DMS53 treated with DMSO at 0.1 percent for 48 hours (cell line): ENCODE measurements around the gene ADGRD1.
A peak's percentile ranks its signal among the peaks of the same experiment; 100 is the strongest.

ENCODE experiments used
- DNase-seq: peaks from one replicate; lab custom pipeline; 2025; ENCODE audit not compliant: unreplicated experiment; lab: John Stamatoyannopoulos, UW

Gene ADGRD1

GRCh38 chr12:131038961-131039950 lies 85.5 kb downstream of the ADGRD1 start:
- no peak for DNase-seq

- DNase-seq, result peak; percentile 27
These were observed 86.8 kb downstream of the ADGRD1 start for GRCh38 chr12:131040491-131040890.

- DNase-seq, result peak; percentile 92
These were observed 87.7 kb downstream of the ADGRD1 start for GRCh38 chr12:131041216-131041967.

GRCh38 chr12:131041968-131042833 lies 88.5 kb downstream of the ADGRD1 start:
- DNase-seq, result no peak

GRCh38 chr12:131042834-131043245 lies 89.1 kb downstream of the ADGRD1 start:
- DNase-seq, result no peak

GRCh38 chr12:131043401-131043871 lies 89.7 kb downstream of the ADGRD1 start:
- DNase-seq, result no peak

- no peak for DNase-seq
These were observed 90.4 kb downstream of the ADGRD1 start for GRCh38 chr12:131044136-131044535.

- no peak for DNase-seq
These were observed 91.2 kb downstream of the ADGRD1 start for GRCh38 chr12:131044760-131045381.

- DNase-seq, result no peak
These were observed 92.2 kb downstream of the ADGRD1 start for GRCh38 chr12:131045705-131046460.

GRCh38 chr12:131046813-131047788 lies 93.4 kb downstream of the ADGRD1 start:
- DNase-seq, result no peak

GRCh38 chr12:131047789-131048610 lies 94.3 kb downstream of the ADGRD1 start:
- DNase-seq, result no peak

GRCh38 chr12:131048611-131048990 lies 94.9 kb downstream of the ADGRD1 start:
- no peak for DNase-seq

GRCh38 chr12:131049002-131049401 lies 95.3 kb downstream of the ADGRD1 start:
- no peak for DNase-seq

GRCh38 chr12:131049549-131050339 lies 96.0 kb downstream of the ADGRD1 start:
- no peak for DNase-seq

GRCh38 chr12:131050463-131051154 lies 96.9 kb downstream of the ADGRD1 start:
- DNase-seq, result no peak

GRCh38 chr12:131051155-131051473 lies 97.4 kb downstream of the ADGRD1 start:
- DNase-seq, result no peak
